Psoas muscle (tissue), 8 donors: ENCODE results near the gene LY9. TPM values are rescaled to one million over a fixed set of nuclear protein-coding genes. Genes with fewer than 3 reads are reported as not detected.

Source experiments
- ATAC-seq, 4 donors: fragments of 200-7000 bp; cut with Tn5 transposase; one replicate each; pipeline ENCODE4 v1.9.1; 2020; ENCODE audit warnings: moderate library complexity in 3 of 4, mild to moderate bottlenecking in 2 of 4
- DNase-seq, 2 donors: peaks; one replicate each; pipeline ENCODE4 v3.0.0-alpha.2; 2020
- H3K27ac ChIP-seq: fragments of 200-600 bp; one replicate; pipeline ENCODE4 v1.8.0; 2022
- H3K27me3 ChIP-seq, 3 donors: fragments of 200-600 bp in 1 of 3; one replicate each; pipeline versions ENCODE4 v1.6.1 to v1.8.0; 2013 to 2022; ENCODE audit warnings: low read length in 2 of 3, mild to moderate bottlenecking in 2 of 3, moderate library complexity in 1 of 3; ENCODE audit not compliant: insufficient read depth in 3 of 3
- H3K36me3 ChIP-seq, 2 donors: fragments of 200-600 bp in 1 of 2; one replicate each; pipeline versions ENCODE4 v1.6.1 to v1.8.0; 2013 to 2022; ENCODE audit warnings: low read depth in 1 of 2, mild to moderate bottlenecking in 1 of 2, moderate library complexity in 1 of 2; ENCODE audit not compliant: insufficient read depth in 1 of 2
- H3K4me1 ChIP-seq: fragments of 200-600 bp; one replicate; pipeline ENCODE4 v1.8.0; 2022
- H3K4me3 ChIP-seq: fragments of 200-600 bp; one replicate; pipeline ENCODE4 v1.8.0; 2022; ENCODE audit warnings: mild to moderate bottlenecking
- H3K9me3 ChIP-seq: fragments of 200-600 bp; one replicate; pipeline ENCODE4 v1.8.0; 2022
- WGBS, 3 donors: extraction: QIAGEN DNeasy Blood & Tissue Kit; methylation state at CpG; one replicate each; pipeline versions ENCODE4 v1.1.6 to v1.1.7; 2013; 5-methylcytosine and 5-hydroxymethylcytosine counted together
- intact Hi-C, 2 donors: fragments of 100-400 bp; cut with DNase I; formaldehyde crosslinking; loops; one replicate each; pipeline versions ENCODE4 v1.11.0 to v1.14.2; 2022
- polyA plus RNA-seq, 3 donors: library from polyadenylated mRNA; stranded (reverse); fragments of 200-250 nt; gene quantifications; one replicate each; pipeline ENCODE4 v1.2.3, GENCODE V29; 2013
- total RNA-seq, 4 donors: library from RNA; stranded (reverse); fragmentation: NEBNext Ultra II Directional in 2 of 4; extraction: Animal tissue kit (Norgen Biotek cat#: 25700) in 2 of 4; gene quantifications; one replicate each; pipeline versions ENCODE4 v1.2.1 to v1.2.4, GENCODE V29; 2021 to 2023
- TF ChIP-seq, protein P1 (sequence below): fragments of 200-600 bp; IDR thresholded peaks from one replicate; pipeline ENCODE4 v1.8.0; 2022; ENCODE audit warnings: antibody characterized with exemption
- donor health status: healthy with polysubstance abuse.
- donor health status: DM: no; HTN: no; CAD: no; lungs with moderate emphysema.
- donor health status: Bipolar disorder and iron deficiency.
- donor health status: healthy.
- donor health status: DM: yes; HTN: yes; CAD: no.
- donor health status: DM: no; HTN: no; CAD: no.
- donor health status: DM: no; HTN: no; CAD: no.
- donor health status: DM: yes; HTN: yes; CAD: no.

LY9 gene
- total and polyA plus RNA-seq, 7 donors, result 0.06 to 0.49 (median 0.27) TPM; not detected in 2

- WGBS, 3 donors, result 57 to 92% (median 73%) methylated on average over 2 of the region's 2 CpGs
- TF ChIP-seq, protein P1, sequence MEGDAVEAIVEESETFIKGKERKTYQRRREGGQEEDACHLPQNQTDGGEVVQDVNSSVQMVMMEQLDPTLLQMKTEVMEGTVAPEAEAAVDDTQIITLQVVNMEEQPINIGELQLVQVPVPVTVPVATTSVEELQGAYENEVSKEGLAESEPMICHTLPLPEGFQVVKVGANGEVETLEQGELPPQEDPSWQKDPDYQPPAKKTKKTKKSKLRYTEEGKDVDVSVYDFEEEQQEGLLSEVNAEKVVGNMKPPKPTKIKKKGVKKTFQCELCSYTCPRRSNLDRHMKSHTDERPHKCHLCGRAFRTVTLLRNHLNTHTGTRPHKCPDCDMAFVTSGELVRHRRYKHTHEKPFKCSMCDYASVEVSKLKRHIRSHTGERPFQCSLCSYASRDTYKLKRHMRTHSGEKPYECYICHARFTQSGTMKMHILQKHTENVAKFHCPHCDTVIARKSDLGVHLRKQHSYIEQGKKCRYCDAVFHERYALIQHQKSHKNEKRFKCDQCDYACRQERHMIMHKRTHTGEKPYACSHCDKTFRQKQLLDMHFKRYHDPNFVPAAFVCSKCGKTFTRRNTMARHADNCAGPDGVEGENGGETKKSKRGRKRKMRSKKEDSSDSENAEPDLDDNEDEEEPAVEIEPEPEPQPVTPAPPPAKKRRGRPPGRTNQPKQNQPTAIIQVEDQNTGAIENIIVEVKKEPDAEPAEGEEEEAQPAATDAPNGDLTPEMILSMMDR, result no peak
Observed at GRCh38 chr1:160774886-160775719, 20.9 kb upstream of the LY9 start.

GRCh38 chr1:160776178-160776577, 19.8 kb upstream of the LY9 start:
- Histone ChIP-seq H3K4me1 (no peaks in the 10 kb centered on the region), H3K27me3 (no peaks in the 10 kb centered on the region), H3K4me3 (no peak overlapping the region), H3K36me3 (no peaks in the 10 kb centered on the region), H3K9me3 (no peaks in the 10 kb centered on the region), H3K27ac (no peak overlapping the region)
- TF ChIP-seq, protein P1, result no peak
- DNase-seq (no peak), ATAC-seq (no peak)
- 87 to 94% (median 89%) methylated on average over 1 of the region's 1 CpG for WGBS, 3 donors
- intact Hi-C loops, result no loop called here

More at GRCh38 chr1:160774886-160775719, 20.9 kb upstream of the LY9 start:
- Histone ChIP-seq H3K27me3 (no peaks in the 10 kb centered on the region), H3K36me3 (no peaks in the 10 kb centered on the region), H3K4me1 (no peaks in the 10 kb centered on the region), H3K9me3 (no peaks in the 10 kb centered on the region), H3K27ac (no peak overlapping the region), H3K4me3 (no peak overlapping the region)
- ATAC-seq, result no peak
- intact Hi-C loops, result no loop called here
- DNase-seq, result no peak

- no peaks in the 10 kb centered on the region for H3K27me3 ChIP-seq
- DNase-seq, result no peak
- WGBS, 3 donors, result 48 to 62% (median 51%) methylated on average over 7 of the region's 7 CpGs
- H3K4me1 ChIP-seq, result no peaks in the 10 kb centered on the region
- H3K27ac ChIP-seq, result no peak overlapping the region
- no peaks in the 10 kb centered on the region for H3K36me3 ChIP-seq
- intact Hi-C loops, result no loop called here
- H3K4me3 ChIP-seq, result no peak overlapping the region
- H3K9me3 ChIP-seq, result no peaks in the 10 kb centered on the region
- TF ChIP-seq, protein P1, result peak; percentile 4
- no peak for ATAC-seq
Observed at GRCh38 chr1:160777486-160778089, 18.4 kb upstream of the LY9 start.

GRCh38 chr1:160778976-160779375, 17.0 kb upstream of the LY9 start:
- no peaks in the 10 kb centered on the region for H3K9me3 ChIP-seq
- H3K27me3 ChIP-seq, result no peaks in the 10 kb centered on the region
- TF ChIP-seq, protein P1, result no peak
- intact Hi-C loops, result no loop called here
- H3K4me1 ChIP-seq, result no peaks in the 10 kb centered on the region
- no peak for ATAC-seq
- no peak for DNase-seq
- H3K27ac ChIP-seq, result no peak overlapping the region
- whole genome bisulfite sequencing, 3 donors, result 74 to 83% (median 75%) methylated on average over 6 of the region's 6 CpGs
- H3K36me3 ChIP-seq, result no peaks in the 10 kb centered on the region
- H3K4me3 ChIP-seq, result no peak overlapping the region
